Thoracic aorta (tissue), 2 donors: ENCODE measurements around the gene GPD1L. TPM values are rescaled to one million over a fixed set of nuclear protein-coding genes. Genes with fewer than 3 reads are reported as not detected.

ENCODE experiments used
- ATAC-seq: fragments of 150-250 bp; one replicate; pipeline ENCODE4 v1.8.0; 2017; ENCODE audit warnings: low read depth; ENCODE audit not compliant: insufficient number of reproducible peaks, low FRiP score
- DNase-seq: peaks from one replicate; pipeline ENCODE4 v3.0.0-alpha.2; 2020; ENCODE audit warnings: low spot score
- H3K27ac ChIP-seq, 2 donors: fragments of 200-600 bp; sonication (generic); 1 replicate in 1 of 2; 2 replicates in 1 of 2; pipeline ENCODE4 v1.5.1; 2016; ENCODE audit warnings: mild to moderate bottlenecking in 2 of 2, moderate library complexity in 2 of 2
- H3K27me3 ChIP-seq: fragments of 200-600 bp; sonication (generic); replicated peaks from 2 replicates; pipeline ENCODE4 v1.6.0; 2016; ENCODE audit warnings: mild to moderate bottlenecking; ENCODE audit not compliant: insufficient read depth
- H3K36me3 ChIP-seq: fragments of 200-600 bp; sonication (generic); one replicate; pipeline ENCODE4 v1.5.1; 2016
- H3K4me1 ChIP-seq, 2 donors: fragments of 200-600 bp; sonication (generic); 1 replicate in 1 of 2; 2 replicates in 1 of 2; pipeline versions ENCODE4 v1.5.1 to v1.6.0; 2016; ENCODE audit warnings: low read depth in 2 of 2, mild to moderate bottlenecking in 1 of 2; ENCODE audit not compliant: control insufficient read depth in 1 of 2
- H3K4me3 ChIP-seq: fragments of 200-600 bp; sonication (generic); 2 replicates; pipeline ENCODE4 v1.5.1; 2016; ENCODE audit warnings: mild to moderate bottlenecking
- H3K9me3 ChIP-seq: fragments of 200-600 bp; sonication (generic); 2 replicates; pipeline ENCODE4 v1.5.1; 2016
- total RNA-seq, 2 donors: library from RNA; depleted of rRNA; stranded (reverse); fragments of >200 nt; gene quantifications; one replicate each; pipeline versions ENCODE4 v1.1.0 to v1.2.3, GENCODE V29; 2016
- TF ChIP-seq, protein P1 (sequence below): fragments of 200-600 bp; sonication (generic); IDR thresholded peaks from one replicate; pipeline ENCODE4 v1.5.1; 2019; ENCODE audit warnings: antibody characterized with exemption

The GPD1L gene
- total RNA-seq, 2 donors from 2014 or later: 32.8 to 49.1 TPM

- ATAC-seq (no peak), DNase-seq (no peak)
- no peaks in the 10 kb centered on the region for H3K27me3 ChIP-seq
- H3K36me3 ChIP-seq: peaks cover 4% of the 10 kb centered on the region
- no peak overlapping the region for H3K4me3 ChIP-seq
- TF ChIP-seq, protein P1, sequence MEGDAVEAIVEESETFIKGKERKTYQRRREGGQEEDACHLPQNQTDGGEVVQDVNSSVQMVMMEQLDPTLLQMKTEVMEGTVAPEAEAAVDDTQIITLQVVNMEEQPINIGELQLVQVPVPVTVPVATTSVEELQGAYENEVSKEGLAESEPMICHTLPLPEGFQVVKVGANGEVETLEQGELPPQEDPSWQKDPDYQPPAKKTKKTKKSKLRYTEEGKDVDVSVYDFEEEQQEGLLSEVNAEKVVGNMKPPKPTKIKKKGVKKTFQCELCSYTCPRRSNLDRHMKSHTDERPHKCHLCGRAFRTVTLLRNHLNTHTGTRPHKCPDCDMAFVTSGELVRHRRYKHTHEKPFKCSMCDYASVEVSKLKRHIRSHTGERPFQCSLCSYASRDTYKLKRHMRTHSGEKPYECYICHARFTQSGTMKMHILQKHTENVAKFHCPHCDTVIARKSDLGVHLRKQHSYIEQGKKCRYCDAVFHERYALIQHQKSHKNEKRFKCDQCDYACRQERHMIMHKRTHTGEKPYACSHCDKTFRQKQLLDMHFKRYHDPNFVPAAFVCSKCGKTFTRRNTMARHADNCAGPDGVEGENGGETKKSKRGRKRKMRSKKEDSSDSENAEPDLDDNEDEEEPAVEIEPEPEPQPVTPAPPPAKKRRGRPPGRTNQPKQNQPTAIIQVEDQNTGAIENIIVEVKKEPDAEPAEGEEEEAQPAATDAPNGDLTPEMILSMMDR: no peak
- H3K9me3 ChIP-seq: no peaks in the 10 kb centered on the region
- H3K4me1 ChIP-seq: peaks cover 0 to 20% of the 10 kb centered on the region in 2 donors
- no peak overlapping the region for H3K27ac ChIP-seq
These were observed 25.7 kb downstream of the GPD1L start for GRCh38 chr3:32132121-32132520.

- no peak overlapping the region for H3K4me3 ChIP-seq
- peaks cover 4% of the 10 kb centered on the region for H3K36me3 ChIP-seq
- no peak for ATAC-seq
- no peaks in the 10 kb centered on the region for H3K27me3 ChIP-seq
- H3K9me3 ChIP-seq: no peaks in the 10 kb centered on the region
- TF ChIP-seq, protein P1: no peak
- no peak overlapping the region for H3K27ac ChIP-seq
- no peak for DNase-seq
- H3K4me1 ChIP-seq: peaks cover 0 to 18% of the 10 kb centered on the region in 2 donors
These were observed 26.3 kb downstream of the GPD1L start for GRCh38 chr3:32132706-32133105.

DNA sequence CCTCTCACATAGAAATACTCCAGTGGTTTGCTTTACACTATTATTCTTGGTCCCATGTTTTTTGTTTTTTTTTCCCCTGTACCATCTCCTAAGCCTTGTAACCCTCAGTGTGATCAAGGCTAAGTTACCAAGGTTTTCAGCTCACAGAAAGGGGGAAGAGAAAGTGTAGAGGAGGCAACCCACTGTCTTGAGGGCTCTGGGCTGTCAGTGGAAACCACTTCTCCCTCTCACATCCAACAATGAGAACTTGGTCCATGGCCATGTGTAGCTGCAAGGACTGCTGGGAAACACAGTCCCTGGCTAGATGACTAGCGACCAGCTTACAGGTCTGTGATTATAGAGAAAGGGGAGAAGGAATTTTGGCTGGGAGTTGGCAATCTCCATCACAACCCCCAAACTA is 30.3 kb downstream of the GPD1L start:
- peaks cover 0 to 18% of the 10 kb centered on the region in 2 donors for H3K4me1 ChIP-seq
- ATAC-seq: no peak
- TF ChIP-seq, protein P1: no peak
- H3K27ac ChIP-seq: no peak overlapping the region
- no peak for DNase-seq
- H3K4me3 ChIP-seq: no peak overlapping the region
- H3K27me3 ChIP-seq: no peaks in the 10 kb centered on the region
- peaks cover 3% of the 10 kb centered on the region for H3K36me3 ChIP-seq
- H3K9me3 ChIP-seq: no peaks in the 10 kb centered on the region

GRCh38 chr3:32137870-32138269 is 31.4 kb downstream of the GPD1L start:
- no peak for ATAC-seq
- TF ChIP-seq, protein P1: no peak
- peaks cover 3% of the 10 kb centered on the region for H3K36me3 ChIP-seq

GRCh38 chr3:32138545-32139104 is 32.2 kb downstream of the GPD1L start:
- Histone ChIP-seq H3K4me1 (peaks cover 0 to 5% of the 10 kb centered on the region in 2 donors), H3K27ac (no peak overlapping the region), H3K9me3 (no peaks in the 10 kb centered on the region), H3K4me3 (no peak overlapping the region), H3K27me3 (no peaks in the 10 kb centered on the region), H3K36me3 (peaks cover 3% of the 10 kb centered on the region)
- no peak for ATAC-seq
- no peak for DNase-seq
- TF ChIP-seq, protein P1: no peak

More at GRCh38 chr3:32137870-32138269, 31.4 kb downstream of the GPD1L start:
- no peaks in the 10 kb centered on the region for H3K9me3 ChIP-seq
- no peak overlapping the region for H3K27ac ChIP-seq
- H3K4me1 ChIP-seq: peaks cover 0 to 11% of the 10 kb centered on the region in 2 donors
- DNase-seq: no peak
- H3K4me3 ChIP-seq: no peak overlapping the region
- H3K27me3 ChIP-seq: no peaks in the 10 kb centered on the region
